Fibroblast of skin of left biceps (primary cell): ENCODE results near the gene ZNF490.

Experiments
- DNase-seq, 2 experiments: peaks; one replicate each; pipeline ENCODE4 v3.0.0-alpha.2; 2013; ENCODE audit warnings: low read depth in 2 of 2

ZNF490 gene

GRCh38 chr19:12543855-12544254 lies 66.8 kb downstream of the ZNF490 start:
- no peak for DNase-seq
